ENCODE data around the gene MAGI1. TPM values are rescaled to one million over a fixed set of nuclear protein-coding genes. Genes with fewer than 3 reads are reported as not detected.

Gene MAGI1
- total RNA-seq, 1 donor from 2014 or later = not detected

DNA sequence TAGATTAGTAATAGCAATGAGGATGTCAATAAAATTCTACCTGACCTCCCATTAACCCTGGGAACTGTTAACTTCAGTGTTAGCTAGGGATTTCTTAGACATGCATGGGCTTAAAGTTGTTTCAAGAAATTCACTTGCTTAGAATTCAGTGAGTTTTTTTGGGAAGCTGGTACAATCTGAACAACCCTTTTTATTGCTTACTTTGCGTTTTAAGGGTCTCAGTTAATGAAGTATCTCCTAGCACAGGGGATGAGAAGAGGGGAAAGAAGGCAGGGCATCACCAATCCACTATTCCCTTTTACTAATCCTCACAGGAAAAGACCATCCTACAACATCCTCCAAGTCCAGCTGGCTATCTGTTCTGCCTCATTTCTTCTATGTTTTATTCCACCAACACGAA, 334.9 kb downstream of the MAGI1 start:
- intact Hi-C loops (cut with micrococcal nuclease) = no loop called here
- Mint-ChIP-seq H3K36me3 (ENCODE audit: low read depth) (no peaks in the 10 kb centered on the region), H3K4me3 (no peak overlapping the region), H3K27ac (no peak overlapping the region), H3K4me1 (no peaks in the 10 kb centered on the region), H3K27me3 (no peaks in the 10 kb centered on the region), H3K9me3 (no peaks in the 10 kb centered on the region)
- no peak for ATAC-seq (ENCODE audit: low read depth)
- no peak for DNase-seq
- CTCF ChIA-PET = no interaction called here
- POLR2A ChIA-PET = no interaction called here
- TF ChIP-seq CTCF (IDR thresholded peaks at IDR 0.05) = no peak

DNA sequence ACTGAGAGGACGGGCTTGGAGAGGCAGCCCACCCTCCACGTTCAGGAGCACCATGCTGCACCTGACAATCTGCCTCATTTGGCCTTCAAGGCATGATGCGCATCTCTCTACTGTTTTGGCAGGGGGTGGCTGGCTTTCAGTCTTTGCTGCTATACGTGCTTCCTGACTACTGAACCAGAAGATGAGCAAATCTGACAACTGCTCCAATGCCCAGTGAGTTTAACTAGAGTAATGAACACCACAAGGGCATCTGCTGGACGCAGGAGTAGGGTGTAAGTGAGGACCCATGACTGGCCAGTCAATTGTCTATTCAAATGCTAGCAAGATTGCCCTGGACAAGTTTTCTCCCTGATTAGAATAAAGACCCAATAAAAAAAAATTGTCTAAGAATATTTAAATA, 335.7 kb downstream of the MAGI1 start:
- CTCF ChIA-PET = no interaction called here
- intact Hi-C loops (cut with micrococcal nuclease) = no loop called here
- Mint-ChIP-seq H3K27ac (no peak overlapping the region), H3K4me1 (no peaks in the 10 kb centered on the region), H3K9me3 (no peaks in the 10 kb centered on the region), H3K27me3 (no peaks in the 10 kb centered on the region), H3K4me3 (no peak overlapping the region), H3K36me3 (ENCODE audit: low read depth) (no peaks in the 10 kb centered on the region)
- POLR2A ChIA-PET = no interaction called here
- ATAC-seq (ENCODE audit: low read depth) (no peak), DNase-seq (no peak)
- TF ChIP-seq CTCF (IDR thresholded peaks at IDR 0.05) = no peak

DNA sequence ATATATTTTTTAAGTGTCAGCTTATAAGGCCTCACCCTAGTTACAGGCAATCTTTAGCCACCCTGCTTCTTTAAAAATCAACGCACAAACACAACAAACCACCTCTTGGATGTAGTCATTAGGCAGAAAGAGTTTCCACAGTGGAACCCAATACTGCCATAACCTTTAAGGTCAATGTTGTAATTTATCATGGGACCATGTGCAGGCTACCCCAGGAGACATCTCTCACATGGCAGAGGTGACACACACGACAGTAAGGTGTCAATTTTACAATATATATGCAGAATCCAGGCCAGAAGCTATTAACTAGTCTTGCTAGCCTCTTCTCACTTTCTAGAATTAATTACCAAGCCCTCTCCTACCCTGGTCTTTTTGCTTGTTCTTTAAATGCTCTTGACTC, 336.5 kb downstream of the MAGI1 start:
- no peaks in the 10 kb centered on the region for H3K27me3 Mint-ChIP-seq
- H3K4me1 Mint-ChIP-seq = no peaks in the 10 kb centered on the region
- POLR2A ChIA-PET = no interaction called here
- DNase-seq = no peak
- no peaks in the 10 kb centered on the region for H3K36me3 Mint-ChIP-seq (ENCODE audit: low read depth)
- H3K27ac Mint-ChIP-seq = no peak overlapping the region
- H3K9me3 Mint-ChIP-seq = no peaks in the 10 kb centered on the region
- intact Hi-C loops (cut with micrococcal nuclease) = no loop called here
- no peak overlapping the region for H3K4me3 Mint-ChIP-seq
- TF ChIP-seq CTCF (IDR thresholded peaks at IDR 0.05) = no peak
- ATAC-seq (ENCODE audit: low read depth) = no peak
- CTCF ChIA-PET = no interaction called here

DNA sequence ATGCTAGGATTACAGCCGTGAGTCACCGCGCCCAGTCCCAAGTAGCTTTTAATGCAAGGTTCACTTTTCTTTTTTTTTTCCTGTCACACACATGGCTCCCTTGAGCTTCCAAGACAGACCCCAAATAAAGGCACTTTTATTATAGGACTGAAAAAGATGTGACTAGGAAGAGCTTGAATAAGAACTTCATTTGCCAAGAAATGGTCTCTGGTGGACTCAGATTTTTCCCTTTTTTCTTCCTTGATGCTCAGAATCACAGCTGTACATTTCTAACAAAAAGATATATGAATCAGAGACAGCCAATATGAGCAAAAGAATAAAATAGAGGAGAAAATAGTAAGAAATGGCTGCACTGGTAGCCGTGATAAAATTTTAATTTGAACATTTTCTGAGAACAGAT, 337.2 kb downstream of the MAGI1 start:
- DNase-seq (no peak), ATAC-seq (ENCODE audit: low read depth) (no peak)
- Mint-ChIP-seq H3K4me3 (no peak overlapping the region), H3K27me3 (no peaks in the 10 kb centered on the region), H3K4me1 (no peaks in the 10 kb centered on the region), H3K27ac (no peak overlapping the region), H3K9me3 (no peaks in the 10 kb centered on the region), H3K36me3 (ENCODE audit: low read depth) (no peaks in the 10 kb centered on the region)
- no peak for TF ChIP-seq CTCF (IDR thresholded peaks at IDR 0.05)
- POLR2A ChIA-PET = no interaction called here
- intact Hi-C loops (cut with micrococcal nuclease) = no loop called here
- CTCF ChIA-PET = no interaction called here

DNA sequence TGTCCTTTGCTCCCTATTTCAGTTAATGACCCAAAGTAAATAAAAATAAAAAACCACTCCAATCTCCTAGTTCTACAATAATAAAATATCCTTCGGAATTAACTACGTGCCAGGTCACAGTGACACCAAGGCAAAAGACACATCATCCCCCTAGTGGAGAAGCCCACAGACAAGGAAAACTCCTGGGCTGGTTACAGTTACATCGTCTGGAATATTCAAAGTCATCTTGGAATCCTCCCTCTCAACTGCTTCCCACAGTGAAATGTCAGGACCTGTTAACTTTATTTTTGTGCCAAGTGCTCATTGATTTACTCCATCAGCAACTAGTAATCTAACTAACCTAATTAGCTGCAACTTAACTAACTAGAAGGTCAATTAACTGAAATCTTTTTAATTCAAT, 349.3 kb downstream of the MAGI1 start:
- no peak for TF ChIP-seq CTCF (IDR thresholded peaks at IDR 0.05)
- ChIA-PET CTCF (no interaction called here), POLR2A (no interaction called here)
- no peaks in the 10 kb centered on the region for H3K27me3 Mint-ChIP-seq
- DNase-seq (no peak), ATAC-seq (ENCODE audit: low read depth) (no peak)
- no peaks in the 10 kb centered on the region for H3K4me1 Mint-ChIP-seq
- intact Hi-C loops (cut with micrococcal nuclease) = no loop called here
- H3K27ac Mint-ChIP-seq = no peak overlapping the region
- no peaks in the 10 kb centered on the region for H3K9me3 Mint-ChIP-seq
- no peaks in the 10 kb centered on the region for H3K36me3 Mint-ChIP-seq (ENCODE audit: low read depth)
- H3K4me3 Mint-ChIP-seq = no peak overlapping the region

Data from activated B cell treated with CpG ODN at 0.5 μM for 24 hours (primary cell).